Spleen (tissue), 7 donors: ENCODE measurements around the gene CEP350.

Experiments
- CTCF ChIP-seq, 11 experiments: fragments of 200-600 bp in 7 of 11; fragments of 450-650 bp in 4 of 11; sonication (generic) in 4 of 11; IDR thresholded peaks in 8 of 11; conservative IDR thresholded peaks in 3 of 11; 1 replicate in 7 of 11; 2 replicates in 4 of 11; pipeline versions ENCODE4 v1.4.0 to v1.8.0; 2016 to 2021; ENCODE audit warnings: antibody characterized with exemption in 11 of 11, inconsistent platforms in 4 of 11, mild to moderate bottlenecking in 1 of 11
- POLR2A ChIP-seq, 3 donors: fragments of 450-650 bp; IDR thresholded peaks; one replicate each; pipeline ENCODE4 v1.5.1; 2017; ENCODE audit warnings: antibody characterized with exemption in 3 of 3, mild to moderate bottlenecking in 1 of 3
- POLR2AphosphoS5 ChIP-seq, 3 donors: sonication (generic); formaldehyde crosslinking; IDR thresholded peaks; one replicate each; pipeline ENCODE4 v1.5.1; 2017; ENCODE audit warnings: antibody characterized with exemption in 3 of 3
- donor health status: DM: no; HTN: no; CAD: no; lungs with moderate emphysema.
- donor health status: DM: no; HTN: no; CAD: no.
- donor health status: DM: no; HTN: no; CAD: no.

DNA sequence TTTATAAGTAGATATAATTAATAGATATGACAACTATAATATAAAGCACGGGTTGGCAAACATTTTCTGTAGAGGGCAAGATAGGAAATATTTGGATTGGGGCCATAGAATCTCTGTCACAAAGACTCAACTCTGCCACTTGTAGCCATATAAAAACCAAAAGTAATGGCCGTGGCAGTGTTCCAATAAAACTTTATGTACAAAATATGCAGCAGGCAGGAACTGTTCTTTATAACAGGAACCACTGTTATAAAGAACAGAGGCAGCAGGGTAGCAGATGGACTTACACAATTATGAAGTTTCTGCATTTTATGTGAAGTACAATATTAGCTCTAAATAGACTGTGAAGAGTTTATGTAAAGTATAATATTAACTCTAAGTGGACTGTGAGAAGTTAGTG, 183.2 kb downstream of the CEP350 start:
- TF ChIP-seq POLR2AphosphoS5 (IDR thresholded peaks at IDR 0.05) (no peak), POLR2A (IDR thresholded peaks at IDR 0.05) (no peak), CTCF (IDR thresholded peaks at IDR 0.05 in 8 of 11, conservative IDR thresholded peaks at IDR 0.05 in 3 of 11) (no peak)
